Measurements from ENCODE around the gene MEIOSIN.
"Not testable (repeated sequence)": the region's sequence is repeated elsewhere in the genome, so short reads cannot be mapped to it uniquely, and the experiment has no call there.

The MEIOSIN gene

GRCh38 chr19:45733160-45733810, at the start of gene MEIOSIN:
TSS of gene MEIOSIN (plus strand) at chr19:45733439. CDS start at chr19:45735377, 1,938 bp downstream.
- no peak for DNase-seq (ENCODE audit: extremely low read depth, low read depth)
- no peak for TF ChIP-seq CTCF (IDR thresholded peaks at IDR 0.05; ENCODE audit: low read depth, low read length)

GRCh38 chr19:45685045-45685444, 48.2 kb upstream of the MEIOSIN start:
- not testable (repeated sequence) for DNase-seq (ENCODE audit: extremely low read depth, low read depth)

GRCh38 chr19:45687599-45687998, 45.6 kb upstream of the MEIOSIN start:
- TF ChIP-seq CTCF (IDR thresholded peaks at IDR 0.05; ENCODE audit: low read depth, low read length) = no peak
- no peak for DNase-seq (ENCODE audit: extremely low read depth, low read depth)

GRCh38 chr19:45691516-45692186, 41.6 kb upstream of the MEIOSIN start, which contains the start of gene SNRPD2:
TSS of gene SNRPD2 (minus strand) at chr19:45691953. CDS start at chr19:45691888, 65 bp downstream.
- no peak for TF ChIP-seq CTCF (IDR thresholded peaks at IDR 0.05; ENCODE audit: low read depth, low read length)
- peak; percentile 83 for DNase-seq (ENCODE audit: extremely low read depth, low read depth)

- DNase-seq (ENCODE audit: extremely low read depth, low read depth) = peak; percentile 99
- no peak; the same call in 1 of the 2 replicates for TF ChIP-seq CTCF (IDR thresholded peaks at IDR 0.05; ENCODE audit: low read depth, low read length)
These were observed 40.8 kb upstream of the MEIOSIN start, which contains the start of gene QPCTL for GRCh38 chr19:45692187-45693105. TSS of gene QPCTL (plus strand) at chr19:45692666. CDS start at chr19:45692704, 38 bp downstream.

GRCh38 chr19:45693106-45693788, 40.0 kb upstream of the MEIOSIN start:
- TF ChIP-seq CTCF (IDR thresholded peaks at IDR 0.05; ENCODE audit: low read depth, low read length) = peak; percentile 96
- DNase-seq (ENCODE audit: extremely low read depth, low read depth) = no peak

- no peak for DNase-seq (ENCODE audit: extremely low read depth, low read depth)
- TF ChIP-seq CTCF (IDR thresholded peaks at IDR 0.05; ENCODE audit: low read depth, low read length) = no peak
These were observed 31.6 kb upstream of the MEIOSIN start for GRCh38 chr19:45701676-45702075.
